Thoracic aorta (tissue), 2 donors: ENCODE results near the gene BORCS8. TPM values are rescaled to one million over a fixed set of nuclear protein-coding genes. Genes with fewer than 3 reads are reported as not detected.
"Not testable (repeated sequence)": the region's sequence is repeated elsewhere in the genome, so short reads cannot be mapped to it uniquely, and the experiment has no call there.

ENCODE experiments used
- ATAC-seq: fragments of 150-250 bp; one replicate; pipeline ENCODE4 v1.8.0; 2017; ENCODE audit warnings: low read depth; ENCODE audit not compliant: insufficient number of reproducible peaks, low FRiP score
- DNase-seq: peaks from one replicate; pipeline ENCODE4 v3.0.0-alpha.2; 2020; ENCODE audit warnings: low spot score
- H3K27ac ChIP-seq, 2 donors: fragments of 200-600 bp; sonication (generic); 1 replicate in 1 of 2; 2 replicates in 1 of 2; pipeline ENCODE4 v1.5.1; 2016; ENCODE audit warnings: mild to moderate bottlenecking in 2 of 2, moderate library complexity in 2 of 2
- H3K27me3 ChIP-seq: fragments of 200-600 bp; sonication (generic); replicated peaks from 2 replicates; pipeline ENCODE4 v1.6.0; 2016; ENCODE audit warnings: mild to moderate bottlenecking; ENCODE audit not compliant: insufficient read depth
- H3K36me3 ChIP-seq: fragments of 200-600 bp; sonication (generic); one replicate; pipeline ENCODE4 v1.5.1; 2016
- H3K4me1 ChIP-seq, 2 donors: fragments of 200-600 bp; sonication (generic); 1 replicate in 1 of 2; 2 replicates in 1 of 2; pipeline versions ENCODE4 v1.5.1 to v1.6.0; 2016; ENCODE audit warnings: low read depth in 2 of 2, mild to moderate bottlenecking in 1 of 2; ENCODE audit not compliant: control insufficient read depth in 1 of 2
- H3K4me3 ChIP-seq: fragments of 200-600 bp; sonication (generic); 2 replicates; pipeline ENCODE4 v1.5.1; 2016; ENCODE audit warnings: mild to moderate bottlenecking
- H3K9me3 ChIP-seq: fragments of 200-600 bp; sonication (generic); 2 replicates; pipeline ENCODE4 v1.5.1; 2016
- CTCF ChIP-seq: fragments of 200-600 bp; sonication (generic); IDR thresholded peaks from one replicate; pipeline ENCODE4 v1.5.1; 2019; ENCODE audit warnings: antibody characterized with exemption
- total RNA-seq, 2 donors: library from RNA; depleted of rRNA; stranded (reverse); fragments of >200 nt; gene quantifications; one replicate each; pipeline versions ENCODE4 v1.1.0 to v1.2.3, GENCODE V29; 2016

BORCS8 gene
- total RNA-seq, 2 donors from 2014 or later = 15.2 to 15.4 TPM

- H3K27ac ChIP-seq = no peak within 1 kb of the TSS
Observed at GRCh38 chr19:19138109-19138981, 53.6 kb downstream of the BORCS8 start, which contains the start of gene TMEM161A. Gene TMEM161A, minus strand, starts transcription at chr19:19138478. Its CDS starts 50 bp downstream, at chr19:19138428.

GRCh38 chr19:19137556-19138108 lies 54.3 kb downstream of the BORCS8 start:
- H3K4me1 ChIP-seq = peaks cover 10% of the 10 kb centered on the region in 2 donors
- no peaks in the 10 kb centered on the region for H3K27me3 ChIP-seq
- no peaks in the 10 kb centered on the region for H3K9me3 ChIP-seq
- DNase-seq (no peak), ATAC-seq (no peak)
- peak overlapping the region; percentile 76 for H3K4me3 ChIP-seq
- no peak overlapping the region for H3K27ac ChIP-seq
- TF ChIP-seq CTCF = no peak
- no peaks in the 10 kb centered on the region for H3K36me3 ChIP-seq

More at GRCh38 chr19:19138109-19138981, 53.6 kb downstream of the BORCS8 start, which contains the start of gene TMEM161A:
- peak; percentile 89 for DNase-seq
- ATAC-seq = peak; percentile 99
- Histone ChIP-seq H3K36me3 (no peaks in the 10 kb centered on the region), H3K4me3 (peak within 1 kb of the TSS; percentile 76), H3K27me3 (no peaks in the 10 kb centered on the region), H3K9me3 (no peaks in the 10 kb centered on the region), H3K4me1 (peaks cover 10% of the 10 kb centered on the region in 2 donors)
- TF ChIP-seq CTCF = no peak

- not testable (repeated sequence) for H3K9me3 ChIP-seq, H3K36me3 ChIP-seq, ATAC-seq, H3K27ac ChIP-seq, H3K4me3 ChIP-seq, DNase-seq, H3K27me3 ChIP-seq
- H3K4me1 ChIP-seq = peaks cover 10% of the 10 kb centered on the region in 2 donors
Observed at GRCh38 chr19:19135713-19136112, 56.2 kb downstream of the BORCS8 start.

- ATAC-seq (no peak), DNase-seq (no peak)
- H3K27ac ChIP-seq = no peak overlapping the region
- H3K4me1 ChIP-seq = peaks cover 10% of the 10 kb centered on the region in 2 donors
- H3K9me3 ChIP-seq = peaks cover 9% of the 10 kb centered on the region
- H3K27me3 ChIP-seq = no peaks in the 10 kb centered on the region
- TF ChIP-seq CTCF = no peak
- H3K4me3 ChIP-seq = no peak overlapping the region
- H3K36me3 ChIP-seq = no peaks in the 10 kb centered on the region
Observed at GRCh38 chr19:19134687-19135158, 57.2 kb downstream of the BORCS8 start.

- no peak for TF ChIP-seq CTCF
- H3K4me3 ChIP-seq = no peak overlapping the region
- DNase-seq = no peak
Observed at GRCh38 chr19:19133985-19134384, 58.0 kb downstream of the BORCS8 start.

More at GRCh38 chr19:19133985-19134384, 58.0 kb downstream of the BORCS8 start:
- H3K27ac ChIP-seq = no peak overlapping the region
- H3K9me3 ChIP-seq = peaks cover 9% of the 10 kb centered on the region
- H3K27me3 ChIP-seq = no peaks in the 10 kb centered on the region
- H3K36me3 ChIP-seq = no peaks in the 10 kb centered on the region
- ATAC-seq = no peak
- peaks cover 10% of the 10 kb centered on the region in 2 donors for H3K4me1 ChIP-seq
